Astrocyte of the hippocampus (primary cell): Measurements from ENCODE around the gene TRIM46.
A peak's percentile ranks its signal among the peaks of the same experiment; 100 is the strongest.

ENCODE experiments used
- DNase-seq: peaks from one replicate; pipeline ENCODE4 v3.0.0; 2011; ENCODE audit warnings: low read depth, low spot score

TRIM46 gene, protein sequence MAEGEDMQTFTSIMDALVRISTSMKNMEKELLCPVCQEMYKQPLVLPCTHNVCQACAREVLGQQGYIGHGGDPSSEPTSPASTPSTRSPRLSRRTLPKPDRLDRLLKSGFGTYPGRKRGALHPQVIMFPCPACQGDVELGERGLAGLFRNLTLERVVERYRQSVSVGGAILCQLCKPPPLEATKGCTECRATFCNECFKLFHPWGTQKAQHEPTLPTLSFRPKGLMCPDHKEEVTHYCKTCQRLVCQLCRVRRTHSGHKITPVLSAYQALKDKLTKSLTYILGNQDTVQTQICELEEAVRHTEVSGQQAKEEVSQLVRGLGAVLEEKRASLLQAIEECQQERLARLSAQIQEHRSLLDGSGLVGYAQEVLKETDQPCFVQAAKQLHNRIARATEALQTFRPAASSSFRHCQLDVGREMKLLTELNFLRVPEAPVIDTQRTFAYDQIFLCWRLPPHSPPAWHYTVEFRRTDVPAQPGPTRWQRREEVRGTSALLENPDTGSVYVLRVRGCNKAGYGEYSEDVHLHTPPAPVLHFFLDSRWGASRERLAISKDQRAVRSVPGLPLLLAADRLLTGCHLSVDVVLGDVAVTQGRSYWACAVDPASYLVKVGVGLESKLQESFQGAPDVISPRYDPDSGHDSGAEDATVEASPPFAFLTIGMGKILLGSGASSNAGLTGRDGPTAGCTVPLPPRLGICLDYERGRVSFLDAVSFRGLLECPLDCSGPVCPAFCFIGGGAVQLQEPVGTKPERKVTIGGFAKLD

GRCh38 chr1:155173478-155174323 lies at the start of gene TRIM46:
Gene TRIM46, plus strand, starts transcription at chr1:155173849. Its CDS starts 118 bp downstream, at chr1:155173967.
- DNase-seq = peak; percentile 80

DNA sequence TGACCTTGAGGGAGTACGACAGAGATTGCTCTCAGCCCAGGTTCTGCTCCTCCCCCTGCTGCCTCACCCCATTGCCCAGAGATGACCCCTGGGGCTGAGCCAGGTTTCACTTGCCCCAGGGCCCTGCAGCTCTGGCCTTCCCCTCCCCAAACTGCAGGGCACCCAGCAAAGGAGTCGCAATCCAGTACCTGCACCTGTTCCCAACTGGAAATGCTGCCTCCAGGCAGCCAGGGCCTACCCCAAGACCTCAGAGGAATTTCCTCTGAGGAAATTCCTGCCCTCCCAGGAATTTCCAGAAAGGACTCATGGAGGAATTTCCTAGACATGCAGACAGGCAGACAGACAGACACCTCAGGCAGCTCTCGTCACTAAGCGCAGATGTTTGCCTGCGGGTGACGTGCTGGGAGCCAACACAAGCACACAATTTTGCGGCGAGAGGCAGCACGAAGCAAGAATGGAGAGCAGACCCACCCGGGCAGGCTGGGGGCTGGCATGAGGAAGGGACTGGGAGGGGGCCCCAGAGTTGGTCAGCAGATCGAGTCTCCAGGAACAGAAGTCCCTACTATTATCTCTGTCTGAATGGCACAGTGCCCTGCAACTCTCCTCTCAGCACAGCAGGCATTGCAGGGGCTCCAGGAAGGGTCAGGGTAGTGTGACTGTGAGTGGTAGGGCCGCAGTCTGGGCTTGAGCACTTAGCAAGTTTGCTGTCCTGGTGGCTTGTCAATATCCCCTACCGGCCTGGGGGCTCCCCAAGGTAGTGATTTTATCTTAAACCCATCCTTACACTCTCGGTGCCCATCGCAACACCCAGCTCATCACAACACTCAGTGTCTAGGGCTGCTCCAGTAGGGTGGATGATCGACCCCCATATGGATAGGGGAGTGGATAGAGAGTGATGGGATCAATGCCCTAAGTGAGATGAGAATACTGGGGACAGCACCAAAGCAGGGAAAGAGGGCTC lies 48.9 kb upstream of the TRIM46 start:
- DNase-seq = peak; percentile 54

GRCh38 chr1:155125511-155125945 lies 48.1 kb upstream of the TRIM46 start:
- DNase-seq = peak; percentile 9

DNA sequence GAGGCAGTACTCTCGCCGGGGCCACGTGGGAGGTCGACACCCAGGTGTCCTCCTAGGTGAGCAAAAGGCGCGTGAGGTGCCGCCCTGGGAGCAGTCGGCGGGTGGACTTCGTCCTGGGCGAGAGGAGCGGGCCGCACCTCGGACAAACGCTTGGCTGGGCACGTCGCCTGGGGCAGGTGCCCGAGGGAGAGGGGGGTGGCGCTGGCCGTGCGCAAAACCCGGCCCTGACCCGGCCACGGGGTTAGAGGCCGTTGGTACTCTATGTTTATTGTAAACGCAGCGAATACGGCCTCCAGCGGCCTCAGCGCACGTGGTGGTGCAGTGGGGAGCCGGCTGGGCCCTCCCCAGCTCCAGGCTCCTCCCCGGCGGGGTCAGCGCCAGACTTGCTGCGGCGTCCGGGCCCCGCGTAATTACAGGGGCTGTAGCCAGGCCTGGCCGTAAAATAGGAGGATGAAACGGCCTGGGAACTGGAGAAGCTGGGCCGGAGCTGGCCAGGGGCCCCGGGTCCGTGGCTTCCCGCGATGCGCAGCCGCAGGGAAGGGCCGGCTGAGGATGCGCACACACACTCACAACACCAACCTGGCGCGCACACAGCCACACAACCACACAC lies 47.6 kb upstream of the TRIM46 start:
- peak; percentile 52 for DNase-seq

- DNase-seq = peak; percentile 60
These were observed 47.0 kb upstream of the TRIM46 start for GRCh38 chr1:155126556-155127104.

GRCh38 chr1:155127105-155127966 lies 46.3 kb upstream of the TRIM46 start, which contains the start of gene EFNA1:
Gene EFNA1, plus strand, starts transcription at chr1:155127876. Its CDS starts 102 bp downstream, at chr1:155127978.
- DNase-seq = peak; percentile 78

DNA sequence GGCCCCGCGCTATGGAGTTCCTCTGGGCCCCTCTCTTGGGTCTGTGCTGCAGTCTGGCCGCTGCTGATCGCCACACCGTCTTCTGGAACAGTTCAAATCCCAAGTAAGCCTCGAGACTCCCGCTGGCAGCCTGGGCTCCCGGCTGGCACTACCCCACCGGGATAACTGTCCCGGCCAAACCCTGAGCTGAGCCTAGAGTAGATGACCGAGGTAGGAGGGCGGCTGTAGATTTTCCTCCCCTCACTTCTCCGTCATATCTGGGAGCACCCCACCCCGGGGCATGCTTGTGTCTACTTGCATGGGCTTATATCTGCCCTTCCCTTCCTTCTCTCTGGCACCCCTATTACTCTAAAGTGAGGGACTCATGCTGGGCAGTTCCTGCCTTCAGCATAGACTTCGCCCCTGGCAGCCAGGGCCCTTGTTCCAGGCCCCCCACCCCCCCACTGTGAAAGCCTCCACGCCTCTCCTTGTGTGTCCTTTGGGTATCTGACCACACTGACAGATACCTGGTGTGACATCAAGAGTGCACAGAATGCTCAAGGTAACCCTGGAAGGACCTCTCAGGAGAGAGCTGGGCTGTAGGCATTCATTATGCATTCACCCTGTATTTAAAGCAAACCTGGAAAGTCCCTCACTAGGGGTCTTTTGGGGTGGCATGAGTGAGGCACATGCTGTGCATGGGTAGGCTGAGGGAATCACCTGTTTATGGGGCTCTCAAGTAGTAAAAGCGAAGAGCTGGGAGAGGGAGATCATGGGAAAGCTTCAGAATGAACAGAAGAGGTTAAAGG lies 45.5 kb upstream of the TRIM46 start:
- DNase-seq = no peak

DNA sequence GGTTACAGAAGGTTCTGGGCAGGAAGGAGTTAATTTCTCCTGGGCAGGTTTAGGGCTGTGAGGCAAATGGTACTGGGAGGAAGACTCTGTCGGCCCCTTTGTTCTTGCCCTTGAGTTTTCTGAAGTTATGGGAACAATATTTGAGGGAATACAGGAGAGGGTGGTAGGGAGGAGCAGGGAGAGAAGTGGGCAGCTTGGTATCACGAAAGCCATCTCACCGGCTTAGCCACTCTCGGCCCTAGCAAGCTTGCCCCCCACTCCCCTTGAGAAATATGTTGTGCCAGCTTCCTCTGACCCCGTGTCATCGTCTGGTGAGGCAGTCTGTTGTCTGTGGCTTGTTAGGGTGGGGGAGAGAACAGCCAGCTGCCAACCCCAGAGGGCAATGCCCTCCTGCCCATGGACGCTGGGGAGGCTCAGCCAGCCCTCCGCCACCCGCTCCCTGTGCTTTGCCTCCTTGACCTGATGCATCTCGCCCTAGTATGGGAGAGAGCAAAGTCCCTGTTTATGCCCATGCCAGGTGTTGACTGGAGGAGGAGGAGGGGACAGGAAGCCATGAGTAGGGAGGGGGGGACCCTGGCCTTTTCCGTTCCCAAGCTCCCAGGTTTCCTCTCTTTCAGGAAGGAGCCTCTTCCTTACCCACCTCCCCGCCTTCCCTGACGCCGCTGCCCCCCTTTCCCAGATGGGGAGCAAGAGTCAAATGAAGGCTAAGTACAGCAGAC lies 44.7 kb upstream of the TRIM46 start:
- DNase-seq = peak; percentile 26

- DNase-seq = no peak
These were observed 43.2 kb upstream of the TRIM46 start for GRCh38 chr1:155130272-155131006.

DNA sequence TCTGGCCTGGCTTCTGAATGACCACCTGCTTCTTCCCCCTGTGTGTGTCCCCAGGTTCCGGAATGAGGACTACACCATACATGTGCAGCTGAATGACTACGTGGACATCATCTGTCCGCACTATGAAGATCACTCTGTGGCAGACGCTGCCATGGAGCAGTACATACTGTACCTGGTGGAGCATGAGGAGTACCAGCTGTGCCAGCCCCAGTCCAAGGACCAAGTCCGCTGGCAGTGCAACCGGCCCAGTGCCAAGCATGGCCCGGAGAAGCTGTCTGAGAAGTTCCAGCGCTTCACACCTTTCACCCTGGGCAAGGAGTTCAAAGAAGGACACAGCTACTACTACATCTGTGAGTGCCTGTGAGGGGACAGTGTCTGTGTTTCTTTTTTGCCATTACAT lies 42.4 kb upstream of the TRIM46 start:
- no peak for DNase-seq

DNA sequence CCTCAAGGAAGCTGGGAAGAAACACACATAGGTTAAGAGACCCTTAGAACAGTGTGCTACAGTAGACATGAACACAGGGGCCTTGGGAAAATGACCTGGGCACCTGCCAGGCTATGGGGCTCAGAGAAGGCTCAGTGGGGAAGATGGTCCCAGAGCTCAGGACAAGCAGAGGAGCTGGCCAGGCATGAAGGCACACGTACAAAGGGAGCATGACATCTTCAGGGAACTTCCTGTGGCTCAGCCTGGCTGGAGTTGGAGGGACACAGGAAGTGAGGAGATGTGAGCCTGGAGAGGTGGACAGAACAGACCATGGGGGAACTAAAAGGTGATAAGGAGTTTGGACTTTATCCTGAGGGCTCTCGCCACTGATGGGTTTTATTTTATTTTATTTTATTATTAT lies 41.8 kb upstream of the TRIM46 start:
- DNase-seq = no peak

GRCh38 chr1:155133799-155134281 lies 39.8 kb upstream of the TRIM46 start:
- DNase-seq = no peak

DNA sequence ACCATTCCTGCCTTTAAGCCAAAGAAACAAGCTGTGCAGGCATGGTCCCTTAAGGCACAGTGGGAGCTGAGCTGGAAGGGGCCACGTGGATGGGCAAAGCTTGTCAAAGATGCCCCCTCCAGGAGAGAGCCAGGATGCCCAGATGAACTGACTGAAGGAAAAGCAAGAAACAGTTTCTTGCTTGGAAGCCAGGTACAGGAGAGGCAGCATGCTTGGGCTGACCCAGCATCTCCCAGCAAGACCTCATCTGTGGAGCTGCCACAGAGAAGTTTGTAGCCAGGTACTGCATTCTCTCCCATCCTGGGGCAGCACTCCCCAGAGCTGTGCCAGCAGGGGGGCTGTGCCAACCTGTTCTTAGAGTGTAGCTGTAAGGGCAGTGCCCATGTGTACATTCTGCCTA lies 39.3 kb upstream of the TRIM46 start:
- peak; percentile 31 for DNase-seq

- DNase-seq = peak; percentile 97
These were observed 38.7 kb upstream of the TRIM46 start for GRCh38 chr1:155134880-155135414.

DNA sequence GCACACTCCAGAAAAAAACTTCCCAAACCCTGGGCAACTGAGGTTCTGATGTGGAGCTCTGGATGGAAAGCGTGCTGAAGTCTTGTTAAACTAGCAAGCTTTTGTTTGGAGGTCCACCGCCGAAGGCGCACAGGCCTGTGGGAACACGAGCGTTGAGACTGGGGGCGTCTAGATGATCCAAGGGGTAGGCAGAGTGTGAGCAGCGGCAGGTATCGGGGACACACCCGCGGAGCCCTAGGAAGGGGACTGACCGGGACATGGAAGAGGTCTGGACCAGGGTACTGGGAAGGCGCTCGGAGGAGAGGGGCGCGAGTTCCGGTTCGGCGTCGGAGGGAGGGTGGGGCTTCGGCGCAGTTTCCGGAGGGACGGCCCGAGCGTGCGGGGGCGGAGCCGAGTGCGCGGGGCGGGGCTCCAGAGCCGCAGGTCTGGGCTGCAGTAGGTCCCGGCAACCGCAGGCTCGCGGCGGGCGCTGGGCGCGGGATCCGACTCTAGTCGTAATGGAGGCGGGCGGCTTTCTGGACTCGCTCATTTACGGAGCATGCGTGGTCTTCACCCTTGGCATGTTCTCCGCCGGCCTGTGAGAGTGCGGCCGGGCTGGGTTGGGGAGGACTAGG lies 38.1 kb upstream of the TRIM46 start, which contains the start of gene SLC50A1:
SLC50A1 (plus strand) TSS at position 438 of the 614 bp plus-strand sequence; CDS start at position 498, 60 bp downstream.
- peak; percentile 99 for DNase-seq

GRCh38 chr1:155136748-155137147 lies 36.9 kb upstream of the TRIM46 start:
- DNase-seq = peak; percentile 5
